Subcutaneous abdominal adipose tissue (tissue), 5 donors: ENCODE measurements around the gene SHB.
A peak's percentile ranks its signal among the peaks of the same experiment; 100 is the strongest.

Source experiments
- H3K27ac ChIP-seq: one replicate; pipeline ENCODE4 v1.7.0; 2013; ENCODE audit warnings: low read depth, mild to moderate bottlenecking, inconsistent platforms, low read length, moderate library complexity
- H3K27me3 ChIP-seq, 5 donors: one replicate each; pipeline ENCODE4 v1.7.0; 2013; ENCODE audit warnings: low read length in 5 of 5, inconsistent platforms in 1 of 5; ENCODE audit not compliant: control insufficient read depth in 5 of 5, insufficient read depth in 4 of 5
- H3K36me3 ChIP-seq, 5 donors: one replicate each; pipeline ENCODE4 v1.7.0; 2013; ENCODE audit warnings: low read length in 5 of 5; ENCODE audit not compliant: control insufficient read depth in 5 of 5, insufficient read depth in 5 of 5
- H3K4me1 ChIP-seq, 5 donors: one replicate each; pipeline ENCODE4 v1.7.0; 2013; ENCODE audit warnings: low read length in 5 of 5, mild to moderate bottlenecking in 3 of 5, moderate library complexity in 1 of 5; ENCODE audit not compliant: control insufficient read depth in 5 of 5, insufficient read depth in 5 of 5
- H3K4me3 ChIP-seq, 5 donors: one replicate each; pipeline ENCODE4 v1.7.0; 2013; ENCODE audit warnings: low read length in 5 of 5, low read depth in 1 of 5
- H3K9ac ChIP-seq, 5 donors: one replicate each; pipeline ENCODE4 v1.7.0; 2013; ENCODE audit warnings: low read length in 5 of 5, mild to moderate bottlenecking in 4 of 5, moderate library complexity in 3 of 5
- H3K9me3 ChIP-seq, 5 donors: one replicate each; pipeline ENCODE4 v1.7.0; 2013; ENCODE audit warnings: low read length in 5 of 5; ENCODE audit not compliant: control insufficient read depth in 5 of 5
- donor health status: healthy.
- donor health status: healthy.
- donor health status: healthy.
- donor health status: healthy.
- donor health status: healthy.

SHB gene

GRCh38 chr9:38079461-38080031, 10.5 kb upstream of the SHB start:
- peaks cover 0 to 24% (median 13%) of the 10 kb centered on the region in 5 donors for H3K4me1 ChIP-seq
- H3K27me3 ChIP-seq, result no peaks in the 10 kb centered on the region
- peak overlapping the region in 1 of 5 donors; percentile 48 for H3K9ac ChIP-seq
- no peak overlapping the region for H3K4me3 ChIP-seq
- no peaks in the 10 kb centered on the region for H3K36me3 ChIP-seq
- no peaks in the 10 kb centered on the region for H3K9me3 ChIP-seq
- H3K27ac ChIP-seq, result no peak overlapping the region

DNA sequence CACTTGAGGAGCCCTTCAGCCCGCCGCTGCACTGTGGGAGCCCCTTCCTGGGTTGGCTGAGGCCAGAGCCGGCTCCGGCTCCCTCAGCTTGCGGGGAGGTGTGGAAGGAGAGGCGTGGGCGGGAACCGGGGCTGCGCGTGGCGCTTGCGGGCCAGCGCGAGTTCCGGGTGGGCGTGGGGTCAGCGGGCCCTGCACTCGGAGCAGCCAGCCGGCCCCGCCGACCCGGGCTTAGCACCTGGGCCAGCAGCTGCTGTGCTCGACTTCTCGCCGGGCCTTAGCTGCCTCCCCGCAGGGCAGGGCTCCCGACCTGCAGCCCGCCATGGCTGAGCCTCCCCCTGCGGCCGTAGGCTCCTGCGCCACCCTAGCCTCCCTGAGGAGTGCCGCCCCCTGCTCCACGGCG, 6.2 kb upstream of the SHB start:
- Histone ChIP-seq H3K4me3 (no peak overlapping the region), H3K9ac (no peak overlapping the region), H3K27ac (no peak overlapping the region), H3K36me3 (no peaks in the 10 kb centered on the region), H3K9me3 (no peaks in the 10 kb centered on the region), H3K27me3 (no peaks in the 10 kb centered on the region), H3K4me1 (peaks cover 0 to 25% (median 10%) of the 10 kb centered on the region in 5 donors)

GRCh38 chr9:38074441-38074961, 5.5 kb upstream of the SHB start:
- H3K9ac ChIP-seq, result no peak overlapping the region
- H3K36me3 ChIP-seq, result no peaks in the 10 kb centered on the region
- H3K4me1 ChIP-seq, result peaks cover 0 to 28% (median 8%) of the 10 kb centered on the region in 5 donors
- H3K27me3 ChIP-seq, result no peaks in the 10 kb centered on the region
- H3K9me3 ChIP-seq, result no peaks in the 10 kb centered on the region
- no peak overlapping the region for H3K27ac ChIP-seq
- H3K4me3 ChIP-seq, result no peak overlapping the region

DNA sequence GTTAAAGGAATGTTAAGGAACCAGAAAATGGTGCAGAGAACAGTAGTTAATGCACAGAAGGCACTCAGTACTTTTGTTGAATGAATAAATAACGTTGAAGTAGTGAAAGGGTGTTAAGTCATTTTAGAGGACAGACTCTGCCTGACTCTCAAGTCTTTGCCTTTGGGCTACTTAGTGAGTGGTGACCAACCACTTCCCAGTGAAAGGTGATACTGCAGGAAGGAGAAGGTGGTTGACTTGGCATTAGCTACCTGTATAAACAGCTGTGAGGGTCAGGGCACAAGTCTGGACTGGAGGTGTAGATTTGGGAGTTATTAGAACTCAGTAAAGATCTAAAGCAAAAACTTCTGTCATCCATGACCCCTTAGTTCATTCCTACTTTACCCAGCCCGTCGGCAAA, 4.9 kb upstream of the SHB start:
- H3K36me3 ChIP-seq, result no peaks in the 10 kb centered on the region
- peaks cover 0 to 23% (median 8%) of the 10 kb centered on the region in 5 donors for H3K4me1 ChIP-seq
- no peak overlapping the region for H3K27ac ChIP-seq
- no peak overlapping the region for H3K9ac ChIP-seq
- no peak overlapping the region for H3K4me3 ChIP-seq
- H3K9me3 ChIP-seq, result no peaks in the 10 kb centered on the region
- H3K27me3 ChIP-seq, result no peaks in the 10 kb centered on the region

GRCh38 chr9:38071470-38072134, 2.6 kb upstream of the SHB start:
- Histone ChIP-seq H3K27me3 (no peaks in the 10 kb centered on the region), H3K4me1 (peaks cover 0 to 42% (median 21%) of the 10 kb centered on the region in 5 donors), H3K36me3 (no peaks in the 10 kb centered on the region), H3K9ac (no peak overlapping the region), H3K27ac (no peak overlapping the region), H3K4me3 (no peak overlapping the region), H3K9me3 (no peaks in the 10 kb centered on the region)

DNA sequence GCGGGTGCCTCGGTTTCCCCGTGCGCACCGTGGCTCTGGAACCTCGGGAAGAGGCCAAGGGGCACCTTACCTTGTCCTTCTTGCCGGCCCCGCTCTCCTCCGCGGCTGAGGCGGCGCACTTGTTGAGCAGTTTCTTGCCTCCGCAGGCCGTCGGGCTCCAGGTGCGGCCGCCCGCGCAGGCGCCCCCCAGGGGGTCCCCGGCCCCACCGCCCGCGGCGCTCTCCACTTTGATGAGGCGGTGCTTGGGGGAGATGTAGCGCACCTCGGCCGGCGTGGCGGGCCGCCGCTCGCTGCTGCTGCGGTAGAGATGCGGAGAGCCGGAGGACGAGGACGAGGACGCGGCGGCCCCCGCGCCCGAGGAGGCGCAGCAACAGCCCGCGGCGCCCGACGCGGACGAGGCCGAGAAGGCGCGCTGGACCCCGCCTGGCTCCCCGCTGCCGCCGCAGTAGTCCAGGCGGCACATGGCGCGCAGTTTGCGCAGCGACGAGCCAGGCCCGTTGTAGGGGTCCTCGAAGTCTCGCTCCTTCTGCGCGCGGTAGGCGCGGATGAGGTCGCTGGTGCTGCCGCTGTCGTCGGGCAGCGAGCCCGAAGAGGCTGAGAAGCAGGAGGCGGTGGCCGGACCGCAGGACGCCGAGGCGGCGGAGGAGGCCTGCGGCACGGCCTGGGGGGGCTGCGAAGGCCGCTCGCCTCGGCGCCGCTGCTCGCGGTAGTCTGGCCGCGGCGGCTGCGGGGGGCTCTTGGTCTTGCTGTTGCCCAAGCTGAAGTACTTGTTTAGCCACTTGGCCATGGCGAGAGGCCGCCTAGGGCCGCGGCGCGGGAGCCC, 957 bp downstream of the SHB start:
- Histone ChIP-seq H3K36me3 (no peaks in the 10 kb centered on the region), H3K4me1 (peaks cover 3 to 60% (median 47%) of the 10 kb centered on the region in 5 donors), H3K27ac (peak overlapping the region; percentile 70), H3K27me3 (no peaks in the 10 kb centered on the region), H3K4me3 (peak overlapping the region in 4 of 5 donors; percentile 84 to 87 (median 86)), H3K9me3 (no peaks in the 10 kb centered on the region), H3K9ac (peak overlapping the region in 4 of 5 donors; percentile 75 to 93 (median 78))

DNA sequence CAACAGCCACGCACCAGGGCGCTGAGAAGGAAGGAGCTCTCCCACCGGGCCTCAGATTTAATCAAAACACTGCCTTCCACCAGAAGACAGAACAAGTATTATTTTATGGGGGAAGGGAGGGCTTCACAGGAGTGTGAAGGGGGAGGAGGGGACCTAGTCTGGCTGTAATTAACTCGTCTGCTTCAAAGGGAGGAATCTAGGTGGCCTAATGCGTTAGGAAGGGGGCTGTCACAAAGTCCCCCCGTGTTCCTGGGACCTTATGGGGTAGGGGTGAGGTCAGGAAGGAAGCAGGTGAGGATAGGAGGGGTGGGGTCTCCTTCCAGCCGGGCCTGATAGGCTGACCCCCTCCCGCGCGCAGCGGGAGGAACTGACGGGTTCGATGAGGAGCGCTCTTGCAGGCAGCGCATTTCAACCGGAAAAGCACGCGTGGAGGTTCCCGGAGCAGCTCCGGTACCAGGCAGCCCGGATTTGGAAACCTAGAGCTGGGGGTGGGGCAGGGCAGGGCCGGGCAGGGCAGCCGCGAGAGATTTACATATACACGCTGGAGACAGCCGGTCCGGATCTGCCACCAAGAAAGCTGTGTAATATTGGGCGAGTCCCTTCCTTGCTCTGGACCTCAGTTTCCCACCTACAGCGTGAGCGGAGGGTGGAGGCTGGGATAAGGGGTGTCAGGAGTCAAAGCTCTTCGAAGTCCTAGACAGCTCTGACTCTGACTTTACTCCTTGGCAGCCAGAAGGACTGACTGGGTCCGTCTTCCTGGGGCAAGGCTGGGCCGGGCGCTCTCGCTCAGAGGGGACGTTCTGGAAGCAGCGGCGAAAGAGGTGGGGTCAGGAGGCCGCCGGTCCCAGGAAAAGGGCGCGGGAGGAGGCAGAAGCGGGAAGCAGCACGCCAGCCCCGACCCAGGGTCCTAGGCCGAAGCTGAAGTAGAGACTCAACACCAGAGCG, 1.8 kb downstream of the SHB start:
- peaks cover 3 to 69% (median 56%) of the 10 kb centered on the region in 5 donors for H3K4me1 ChIP-seq

DNA sequence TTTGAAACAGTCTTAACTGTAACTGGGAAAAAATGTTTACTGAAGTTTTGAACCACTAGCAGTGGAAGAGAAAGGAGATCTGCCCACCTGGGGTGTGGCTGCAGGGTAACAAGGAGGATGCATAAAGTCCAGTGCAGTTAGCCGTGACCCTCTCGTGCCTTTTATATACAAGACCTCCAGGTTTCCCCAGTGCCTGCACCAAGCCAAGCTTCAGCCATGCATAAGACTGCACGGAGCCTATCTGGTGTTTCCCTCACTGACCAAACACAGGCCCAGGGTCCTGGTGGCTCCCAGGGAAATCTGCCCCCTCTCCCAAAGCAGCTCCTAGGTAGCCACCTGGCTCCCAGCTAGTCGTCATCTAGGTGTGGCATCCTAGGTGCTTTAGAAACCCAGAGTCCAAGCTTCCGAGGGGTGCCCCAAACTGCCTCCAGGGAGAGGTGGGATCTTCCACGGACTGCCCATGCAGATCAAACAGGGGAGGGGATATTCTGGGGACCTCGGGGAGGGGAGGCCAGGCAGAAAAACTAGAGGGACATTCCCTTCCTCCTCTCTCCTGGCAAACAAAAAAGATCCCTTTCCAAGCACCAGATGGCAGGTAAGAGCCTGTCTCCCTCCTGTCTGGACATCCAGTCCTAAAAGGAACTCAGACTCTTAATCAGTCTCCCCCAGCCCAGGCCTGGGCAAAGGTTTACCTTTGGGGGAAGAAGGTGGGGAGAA, 2.7 kb downstream of the SHB start:
- Histone ChIP-seq H3K4me3 (peak overlapping the region; percentile 70 to 87 (median 85)), H3K27ac (peak overlapping the region; percentile 70), H3K9ac (peak overlapping the region in 4 of 5 donors; percentile 43 to 93 (median 77)), H3K36me3 (no peaks in the 10 kb centered on the region), H3K9me3 (no peaks in the 10 kb centered on the region), H3K4me1 (peaks cover 3 to 77% (median 62%) of the 10 kb centered on the region in 5 donors), H3K27me3 (no peaks in the 10 kb centered on the region)

More for the DNA sequence above, 1.8 kb downstream of the SHB start:
- Histone ChIP-seq H3K36me3 (no peaks in the 10 kb centered on the region), H3K4me3 (peak overlapping the region; percentile 76 to 87 (median 85)), H3K27me3 (no peaks in the 10 kb centered on the region), H3K27ac (peak overlapping the region; percentile 70), H3K9me3 (no peaks in the 10 kb centered on the region), H3K9ac (peak overlapping the region; percentile 68 to 93 (median 76))
